ENCODE data around the gene MCHR1.
"Not testable (repeated sequence)": the region's sequence is repeated elsewhere in the genome, so short reads cannot be mapped to it uniquely, and the experiment has no call there.

The MCHR1 gene

GRCh38 chr22:40679249-40679963 is at the start of gene MCHR1:
Gene MCHR1 (plus strand): TSS chr22:40679484. CDS start chr22:40679653, 169 bp downstream.
- DNase-seq (ENCODE audit: low spot score), result no peak

DNA sequence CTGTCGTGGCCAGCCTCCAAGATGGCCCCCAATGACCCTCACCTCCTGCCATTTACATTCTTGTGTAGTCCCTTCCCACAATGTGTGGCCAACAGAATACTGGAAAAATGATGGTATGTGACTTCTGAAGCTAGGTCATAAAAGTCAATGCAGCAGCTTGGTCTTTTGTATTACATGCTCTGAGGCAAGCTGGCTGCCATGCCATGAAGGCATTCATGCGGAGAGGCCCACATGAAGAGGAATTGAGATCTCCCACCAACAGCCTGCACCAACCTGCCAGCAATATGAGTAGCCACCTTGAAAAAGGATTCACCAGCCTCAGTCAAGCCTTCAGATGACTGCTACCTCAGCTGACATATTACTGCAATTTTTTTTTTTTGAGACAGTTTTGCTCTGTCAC is 47.4 kb upstream of the MCHR1 start:
- DNase-seq (ENCODE audit: low spot score), result no peak

DNA sequence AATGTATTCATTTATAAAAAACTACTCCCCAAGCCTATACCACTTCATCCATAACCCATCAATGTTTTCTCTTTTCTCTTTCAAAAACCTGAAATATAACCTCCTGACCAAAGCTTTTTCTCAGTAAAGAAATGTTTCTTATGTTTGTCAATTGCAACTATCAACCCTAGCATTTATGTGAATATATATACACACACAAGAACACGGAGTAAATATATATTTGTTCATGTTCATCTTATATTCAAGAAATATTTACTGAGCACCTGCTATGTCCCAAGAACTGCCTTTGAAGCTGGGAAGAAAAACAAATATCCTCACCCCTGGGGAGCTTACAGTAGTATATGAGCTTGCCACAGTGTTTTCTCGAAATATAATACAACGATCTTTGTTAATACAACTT is 46.2 kb upstream of the MCHR1 start:
- no peak for DNase-seq (ENCODE audit: low spot score)

DNA sequence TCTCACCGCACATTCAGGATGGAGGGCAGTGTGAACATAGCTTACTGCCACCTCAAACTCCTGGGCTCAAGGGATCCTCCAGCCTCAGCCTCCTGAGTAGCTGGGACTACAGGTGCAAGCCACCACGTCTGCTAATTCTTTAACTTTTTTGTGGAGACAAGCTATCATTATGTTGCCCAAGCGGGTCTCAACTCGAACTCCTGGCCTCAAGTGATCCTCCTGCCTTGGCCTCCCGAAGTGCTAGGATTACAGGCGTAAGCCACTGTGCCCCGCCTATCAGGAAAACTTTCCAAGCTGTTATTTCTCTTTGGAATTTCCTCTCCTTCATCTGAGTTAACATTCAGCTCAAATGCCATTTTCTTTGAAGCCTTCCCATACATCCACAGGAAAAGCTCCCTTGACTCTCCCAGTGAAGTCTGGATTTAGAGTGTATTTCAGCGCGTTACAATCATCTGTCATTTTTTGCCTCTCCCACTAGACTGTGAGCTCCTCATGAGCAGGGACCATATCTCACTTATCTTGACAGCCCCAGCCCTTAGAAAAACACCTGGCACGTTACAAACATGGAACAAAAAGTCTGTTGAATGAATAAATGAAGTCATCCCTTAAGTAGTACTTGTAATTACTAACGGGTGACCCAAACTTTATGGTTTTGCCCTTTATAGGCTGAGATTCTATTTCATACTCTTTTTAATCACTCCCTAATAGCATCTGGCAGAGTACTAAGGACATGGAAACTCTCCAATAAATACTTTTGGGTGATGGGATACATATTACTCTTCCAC is 45.0 kb upstream of the MCHR1 start:
- DNase-seq (ENCODE audit: low spot score), result no peak

DNA sequence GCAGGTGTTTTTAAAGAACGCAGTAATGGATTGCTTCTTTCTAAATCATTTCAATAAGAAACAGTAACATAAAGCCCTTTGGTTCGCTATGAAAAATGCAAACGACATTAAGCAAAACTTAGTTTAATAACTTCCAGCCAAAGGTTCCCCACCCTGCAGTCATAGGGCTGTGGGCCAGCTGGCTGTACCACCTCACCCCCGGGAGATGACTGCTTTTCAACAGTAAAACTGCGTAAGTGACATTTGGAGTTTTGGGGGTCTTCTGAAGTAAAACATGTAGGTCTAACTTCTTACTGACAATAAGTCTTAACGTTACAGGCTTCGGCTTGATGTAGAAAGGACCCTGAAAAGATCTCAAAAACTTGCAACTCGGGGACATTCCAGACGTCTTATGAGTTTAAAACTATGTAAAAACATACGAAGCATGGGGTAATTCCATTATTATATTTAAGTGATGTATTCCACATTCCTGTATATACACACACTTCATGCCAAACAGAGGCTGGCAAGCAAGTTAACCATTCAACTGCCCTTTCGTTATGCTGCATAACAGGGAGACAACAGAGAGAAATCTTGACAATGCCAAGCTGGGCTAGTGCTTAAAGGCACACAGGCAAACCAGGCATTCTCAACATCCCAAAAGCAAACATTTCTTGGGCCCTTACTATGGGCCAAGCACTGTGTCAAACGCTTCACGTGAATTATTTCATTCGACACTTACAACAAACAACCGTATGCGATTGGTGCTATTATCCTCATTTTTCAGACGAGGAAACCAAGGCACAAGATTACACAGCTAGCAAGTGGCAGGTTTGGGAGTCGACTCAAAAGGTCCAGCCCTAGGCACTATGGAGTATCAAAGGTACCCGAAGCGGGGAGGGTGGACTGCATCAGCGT is 44.0 kb upstream of the MCHR1 start:
- DNase-seq (ENCODE audit: low spot score), result no peak

DNA sequence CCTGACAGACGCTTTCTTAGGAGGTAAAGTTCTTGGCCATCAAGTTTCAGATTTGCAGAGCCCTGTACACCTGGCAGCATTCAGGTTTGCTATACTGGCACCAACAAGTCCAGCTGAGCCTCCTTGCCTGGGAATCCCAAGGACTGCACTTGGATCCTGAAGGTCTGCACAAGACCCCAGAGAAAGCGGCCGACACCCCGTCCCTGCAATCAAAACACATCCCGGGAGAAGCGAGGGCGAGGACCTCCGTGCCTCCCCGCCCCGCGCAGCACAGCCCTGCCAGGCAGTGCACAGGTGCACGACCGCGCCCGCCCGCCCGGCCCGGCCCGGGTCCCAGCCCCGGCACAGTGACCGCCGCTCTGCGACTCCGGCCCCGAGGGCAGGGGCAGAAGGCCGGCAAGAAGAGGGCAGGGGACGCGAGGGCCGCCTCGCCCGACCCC is 43.3 kb upstream of the MCHR1 start:
- no peak for DNase-seq (ENCODE audit: low spot score)

- peak; percentile 100 for DNase-seq (ENCODE audit: low spot score)
Measured at GRCh38 chr22:40636380-40637182, 42.7 kb upstream of the MCHR1 start, which contains the start of gene MRTFA. Gene MRTFA (minus strand): TSS chr22:40636719.

DNA sequence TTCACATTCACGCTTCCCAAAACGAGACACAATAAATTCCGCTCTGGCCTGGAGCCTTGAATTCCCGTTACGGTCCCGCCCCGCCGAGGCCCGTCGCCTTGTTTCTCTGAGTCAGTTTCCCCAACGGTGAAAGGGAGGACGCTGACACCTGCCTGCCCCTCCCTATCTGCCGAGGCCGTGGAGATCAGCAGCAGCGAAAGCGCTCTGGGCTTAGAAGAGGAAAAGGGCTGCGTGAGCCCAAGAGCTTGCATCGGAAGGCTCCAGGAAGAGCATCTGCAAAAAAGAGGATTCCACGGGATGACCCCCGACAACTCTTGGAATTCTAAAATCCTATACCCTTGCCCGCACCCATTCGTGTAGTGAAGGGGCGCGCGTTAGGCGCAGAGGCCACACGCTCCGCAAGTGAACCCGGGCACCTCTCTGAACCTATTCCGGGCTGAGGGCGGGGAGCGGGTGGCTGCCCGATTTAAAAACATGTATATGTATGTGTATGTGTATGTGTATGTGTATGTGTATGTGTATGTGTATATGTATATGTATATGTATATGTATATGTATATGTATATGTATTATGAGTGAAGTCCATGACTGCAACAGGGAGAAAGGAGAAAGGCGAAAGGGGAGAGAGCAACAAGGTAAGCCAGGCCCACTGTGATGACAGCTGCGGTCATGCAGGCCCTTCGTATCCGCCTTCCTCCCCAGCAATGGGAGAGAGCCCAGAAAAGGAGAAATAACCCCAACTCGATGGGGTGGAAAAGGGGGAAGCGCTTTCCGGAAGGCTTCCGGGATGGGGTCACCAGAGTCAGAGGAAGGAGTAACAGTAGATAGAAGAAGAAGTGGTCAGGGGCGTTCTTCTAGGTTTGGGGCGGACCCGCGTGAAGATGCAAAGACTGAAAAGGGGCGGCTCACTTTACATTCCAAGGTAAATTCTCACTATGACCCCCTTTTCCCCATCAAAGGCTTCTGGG is 41.8 kb upstream of the MCHR1 start:
- DNase-seq (ENCODE audit: low spot score), result peak; percentile 42

DNA sequence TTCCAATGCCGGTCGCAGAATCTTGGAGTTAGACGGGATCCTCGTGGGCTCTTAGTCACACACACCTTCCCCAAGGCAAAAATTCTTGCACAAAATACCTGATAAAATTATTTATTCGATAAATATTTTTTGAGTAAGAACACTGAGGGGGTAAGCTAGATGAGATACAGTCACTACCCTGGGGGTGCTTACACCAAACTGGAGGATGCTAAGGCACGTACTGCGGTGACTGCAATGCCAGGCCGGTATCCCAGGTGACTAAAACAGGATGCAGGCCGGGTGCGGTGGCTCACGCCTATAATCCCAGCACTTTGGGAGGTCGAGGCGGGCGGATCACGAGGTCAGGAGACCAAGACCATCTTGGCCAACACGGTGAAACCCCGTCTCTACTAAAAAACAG is 41.0 kb upstream of the MCHR1 start:
- no peak for DNase-seq (ENCODE audit: low spot score)

GRCh38 chr22:40641269-40641668 is 38.0 kb upstream of the MCHR1 start:
- DNase-seq (ENCODE audit: low spot score), result no peak

DNA sequence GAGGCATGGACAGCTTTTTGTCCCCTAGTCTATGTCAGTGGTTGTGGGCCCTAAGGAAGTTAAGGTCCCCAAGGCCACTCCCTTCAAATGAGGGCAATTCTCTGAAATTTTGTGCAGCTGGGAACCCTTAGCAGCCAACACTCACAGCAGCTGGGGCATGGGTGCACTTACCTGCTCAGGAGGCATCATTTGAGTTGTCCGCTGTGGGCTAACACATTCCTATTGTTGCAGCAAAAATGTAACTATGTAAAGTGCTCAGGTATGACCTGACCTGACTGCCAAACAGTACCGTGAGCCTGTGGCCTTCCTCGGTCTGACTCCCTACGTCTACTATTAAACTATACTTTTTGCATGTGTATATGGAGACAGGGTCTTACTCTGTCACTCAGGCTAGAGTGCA is 37.0 kb upstream of the MCHR1 start:
- DNase-seq (ENCODE audit: low spot score), result no peak

DNA sequence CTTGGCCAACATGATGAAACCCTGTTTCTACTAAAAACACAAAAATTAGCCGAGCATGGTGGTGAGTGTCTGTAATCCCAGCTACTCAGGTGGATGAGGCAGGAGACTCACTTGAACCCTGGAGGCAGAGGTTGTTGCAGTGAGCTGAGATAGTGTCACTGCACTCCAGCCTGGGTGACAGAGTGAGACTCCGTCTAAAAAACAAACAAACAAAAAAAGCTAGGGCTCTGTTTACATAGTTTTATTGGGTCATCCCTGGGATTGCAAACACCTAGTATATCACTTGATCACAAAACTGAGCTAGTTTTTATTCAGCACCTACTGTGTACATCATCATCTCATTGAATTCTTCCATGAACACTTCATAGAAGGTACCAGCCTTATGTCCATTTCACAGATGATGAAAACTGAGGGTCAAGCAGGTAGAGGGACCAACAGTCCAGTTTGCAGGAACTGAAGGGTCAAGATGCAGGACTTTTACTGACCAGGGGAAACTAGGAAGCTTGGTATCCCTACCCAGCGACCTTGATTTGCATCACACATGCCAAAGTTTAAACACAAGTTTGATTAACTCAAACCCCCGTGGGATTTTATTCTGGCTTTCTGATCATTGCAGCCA is 33.6 kb upstream of the MCHR1 start:
- DNase-seq (ENCODE audit: low spot score), result no peak

- DNase-seq (ENCODE audit: low spot score), result no peak
Measured at GRCh38 chr22:40648386-40648785, 30.9 kb upstream of the MCHR1 start.

DNA sequence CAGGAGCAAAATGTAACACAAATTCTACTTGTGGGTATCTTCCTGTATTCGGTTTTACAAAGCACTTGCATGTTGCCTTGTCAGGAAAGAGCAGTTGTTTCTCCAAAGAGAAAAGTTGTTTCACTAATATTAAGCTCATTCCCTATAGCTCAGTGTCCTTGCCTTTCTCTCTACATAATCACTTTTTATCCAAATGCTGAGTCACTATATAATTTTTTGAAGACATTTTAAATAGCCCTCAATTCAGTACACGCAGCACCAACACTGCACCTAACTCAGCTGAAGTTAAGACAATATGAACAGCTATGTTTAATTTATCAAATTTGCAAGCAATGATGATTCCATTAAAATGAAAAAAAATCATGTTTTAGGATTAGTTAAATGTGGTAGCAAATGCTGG is 28.2 kb upstream of the MCHR1 start:
- DNase-seq (ENCODE audit: low spot score), result no peak

- peak; percentile 71 for DNase-seq (ENCODE audit: low spot score)
Measured at GRCh38 chr22:40651563-40652501, 27.5 kb upstream of the MCHR1 start.

- no peak for DNase-seq (ENCODE audit: low spot score)
Measured at GRCh38 chr22:40653361-40653760, 25.9 kb upstream of the MCHR1 start.

GRCh38 chr22:40654522-40655167 is 24.6 kb upstream of the MCHR1 start:
- no peak for DNase-seq (ENCODE audit: low spot score)

GRCh38 chr22:40655941-40656340 is 23.3 kb upstream of the MCHR1 start:
- not testable (repeated sequence) for DNase-seq (ENCODE audit: low spot score)

All from CD4-positive, alpha-beta T cell treated with Interleukin-6 at 100 ng/mL for 8 hours (primary cell).